Esophagus squamous epithelium (tissue), 4 donors: ENCODE measurements around the gene ZSCAN9.

Source experiments
- CTCF ChIP-seq, 6 experiments: fragments of 450-650 bp in 4 of 6; fragments of 200-600 bp in 2 of 6; sonication (generic) in 2 of 6; IDR thresholded peaks; one replicate each; pipeline ENCODE4 v1.5.1; 2016 to 2019; ENCODE audit warnings: antibody characterized with exemption in 6 of 6, mild to moderate bottlenecking in 4 of 6, moderate library complexity in 4 of 6
- POLR2A ChIP-seq, 4 donors: fragments of 450-650 bp; IDR thresholded peaks; one replicate each; pipeline ENCODE4 v1.6.1; 2017; ENCODE audit warnings: antibody characterized with exemption in 4 of 4, mild to moderate bottlenecking in 4 of 4, moderate library complexity in 3 of 4

- no peak for TF ChIP-seq POLR2A (IDR thresholded peaks at IDR 0.05)
- no peak for TF ChIP-seq CTCF (IDR thresholded peaks at IDR 0.05)
These were observed 32.0 kb downstream of the ZSCAN9 start for GRCh38 chr6:28257042-28257441.
